B cell (primary cell): ENCODE results near the gene PARP3. TPM values are rescaled to one million over a fixed set of nuclear protein-coding genes. Genes with fewer than 3 reads are reported as not detected.

ENCODE experiments used
- ATAC-seq: fragments of 200-7000 bp; cut with Tn5 transposase; one replicate; pipeline ENCODE4 v1.10.0; 2021; ENCODE audit warnings: low read depth, mild to moderate bottlenecking, moderate number of reproducible peaks, moderate library complexity
- CTCF ChIA-PET: fragments of 350-600 bp; sonication (Branson Sonifier 250); formaldehyde crosslinking; loops from one replicate; lab custom pipeline; 2021; ENCODE audit warnings: antibody characterized with exemption, inconsistent platforms; lab: Charles Lee
- POLR2A ChIA-PET: fragments of 350-600 bp; sonication (Branson Sonifier 250); formaldehyde crosslinking; loops from one replicate; lab custom pipeline; 2021; ENCODE audit warnings: antibody characterized with exemption; lab: Charles Lee
- DNase-seq: peaks from one replicate; pipeline ENCODE4 v3.0.0; 2013
- H2AFZ ChIP-seq: 2 replicates; pipeline ENCODE4 v1.6.1; 2012; ENCODE audit warnings: mild to moderate bottlenecking, low read depth, low read length; ENCODE audit not compliant: insufficient read depth, poor library complexity, severe bottlenecking
- H3K27ac ChIP-seq, 2 donors: 1 replicate in 1 of 2; 2 replicates in 1 of 2; pipeline ENCODE4 v1.5.1; 2012 to 2013; ENCODE audit warnings: low read length in 2 of 2, mild to moderate bottlenecking in 2 of 2, moderate library complexity in 1 of 2
- H3K27me3 ChIP-seq, 4 experiments: fragments of 200-600 bp in 1 of 4; sonication (generic) in 1 of 4; replicated peaks in 1 of 4; 1 replicate in 2 of 4; 2 replicates in 2 of 4; pipeline versions ENCODE4 v1.6.1 to v1.7.0; 2013 to 2016; ENCODE audit warnings: low read length in 3 of 4, mild to moderate bottlenecking in 2 of 4, mixed read lengths in 1 of 4, moderate library complexity in 1 of 4; ENCODE audit not compliant: insufficient read depth in 4 of 4, control insufficient read depth in 3 of 4; ENCODE audit errors: control extremely low read depth in 1 of 4
- H3K36me3 ChIP-seq, 2 experiments: replicated peaks in 1 of 2; 1 replicate in 1 of 2; 2 replicates in 1 of 2; pipeline versions ENCODE4 v1.6.1 to v1.7.1; 2013; ENCODE audit warnings: low read length in 1 of 2; ENCODE audit not compliant: insufficient read depth in 2 of 2, control insufficient read depth in 1 of 2; ENCODE audit errors: control extremely low read depth in 1 of 2, extremely low read depth in 1 of 2
- H3K4me1 ChIP-seq, 2 donors: fragments of 200-600 bp in 1 of 2; sonication (generic) in 1 of 2; 1 replicate in 1 of 2; 2 replicates in 1 of 2; pipeline versions ENCODE4 v1.5.1 to v1.6.1; 2013 to 2017; ENCODE audit warnings: low read length in 2 of 2; ENCODE audit not compliant: control insufficient read depth in 2 of 2, insufficient read depth in 2 of 2
- H3K4me2 ChIP-seq: replicated peaks from 2 replicates; pipeline ENCODE3; 2012; ENCODE audit warnings: mild to moderate bottlenecking, low read depth, low read length; ENCODE audit not compliant: poor library complexity, severe bottlenecking
- H3K4me3 ChIP-seq, 5 experiments: fragments of 200-600 bp in 1 of 5; sonication (generic) in 1 of 5; 1 replicate in 3 of 5; 2 replicates in 2 of 5; pipeline versions ENCODE4 v1.5.1 to v1.7.0; 2011 to 2016; ENCODE audit warnings: low read length in 4 of 5, mild to moderate bottlenecking in 4 of 5, low read depth in 2 of 5, control low read depth in 1 of 5, moderate library complexity in 1 of 5; ENCODE audit not compliant: insufficient read depth in 1 of 5; ENCODE audit errors: control extremely low read depth in 1 of 5, extremely low read depth in 1 of 5
- H3K79me2 ChIP-seq: fragments of 200-600 bp; sonication (generic); one replicate; pipeline ENCODE4 v1.6.0; 2016; ENCODE audit warnings: low read length; ENCODE audit not compliant: control insufficient read depth, insufficient read depth
- H3K9ac ChIP-seq: fragments of 200-600 bp; sonication (generic); 2 replicates; pipeline ENCODE4 v1.6.1; 2017; ENCODE audit warnings: mild to moderate bottlenecking, low read length, moderate library complexity
- H3K9me3 ChIP-seq, 3 donors: one replicate each; pipeline versions ENCODE4 v1.6.1 to v1.7.1; 2013; ENCODE audit warnings: low read length in 2 of 3; ENCODE audit not compliant: control insufficient read depth in 2 of 3, insufficient read depth in 1 of 3; ENCODE audit errors: control extremely low read depth in 1 of 3
- H4K20me1 ChIP-seq: 2 replicates; pipeline ENCODE4 v1.6.0; 2012; ENCODE audit warnings: mild to moderate bottlenecking, low read length; ENCODE audit not compliant: insufficient read depth, control insufficient read depth, poor library complexity, severe bottlenecking
- H3K27ac Mint-ChIP-seq: one replicate; pipeline ENCODE4 v1.8.0; 2021; ENCODE audit warnings: mixed read lengths
- H3K27me3 Mint-ChIP-seq: one replicate; pipeline ENCODE4 v1.8.0; 2021; ENCODE audit warnings: mixed read lengths
- H3K4me1 Mint-ChIP-seq: one replicate; pipeline ENCODE4 v1.8.0; 2021; ENCODE audit warnings: mixed read lengths
- H3K4me3 Mint-ChIP-seq: one replicate; pipeline ENCODE4 v1.8.0; 2021; ENCODE audit warnings: mixed read lengths
- H3K9me3 Mint-ChIP-seq: one replicate; pipeline ENCODE4 v1.8.0; 2022; ENCODE audit warnings: mixed read lengths; ENCODE audit not compliant: insufficient read depth
- CTCF ChIP-seq: fragments of 200-600 bp; IDR thresholded peaks from one replicate; pipeline ENCODE4 v1.8.0; 2022; ENCODE audit warnings: antibody characterized with exemption, mild to moderate bottlenecking
- EZH2 ChIP-seq: IDR thresholded peaks from 2 replicates; pipeline ENCODE4 v1.6.1; 2012; ENCODE audit warnings: borderline replicate concordance, low read depth, mild to moderate bottlenecking, moderate library complexity, low read length; ENCODE audit not compliant: insufficient read depth, poor library complexity, severe bottlenecking
- WGBS: methylation state at CpG from one replicate; pipeline ENCODE4 v1.1.5; 2013; ENCODE audit warnings: missing lambda C conversion rate; ENCODE audit not compliant: insufficient coverage; 5-methylcytosine and 5-hydroxymethylcytosine counted together
- intact Hi-C: fragments of 100-400 bp; cut with micrococcal nuclease; formaldehyde crosslinking; loops from one replicate; pipeline ENCODE4 v1.10.0; 2022
- polyA plus RNA-seq: library from polyadenylated mRNA; depleted of rRNA; stranded (reverse); fragments of >200 nt; gene quantifications from 2 replicates; pipeline ENCODE4 v1.2.3, GENCODE V29; 2012
- total RNA-seq, 2 donors: library from RNA; stranded (reverse); fragments of 120-200 nt in 1 of 2; gene quantifications; 1 replicate in 1 of 2; 2 replicates in 1 of 2; pipeline versions ENCODE4 v1.2.3 to v1.2.4, GENCODE V29; 2013 to 2022

Gene PARP3
- total and polyA plus RNA-seq, 2 donors (not counting 1 experiment from before 2014, with no cell fraction given), result 17.7 to 29.7 TPM

- H3K4me3 Mint-ChIP-seq, result no peak overlapping the region
- H3K9me3 Mint-ChIP-seq, result no peaks in the 10 kb centered on the region
- CTCF ChIA-PET, result interaction anchor here (1.2 kb wide), 1 partner anchor 20 kb away, joined by 4 read pairs; the partner anchor contains the start of gene ABHD14B
- no peak overlapping the region for H3K27ac Mint-ChIP-seq
- H3K27me3 ChIP-seq, result peaks cover 0 to 27% (median 15%) of the 10 kb centered on the region in 4 experiments
- WGBS, result 86% methylated on average over 1 of the region's 3 CpGs
- H3K36me3 ChIP-seq, result no peaks in the 10 kb centered on the region
- peaks cover 7 to 10% of the 10 kb centered on the region in 2 donors for H3K4me1 ChIP-seq
- H3K79me2 ChIP-seq, result no peaks in the 10 kb centered on the region
- H4K20me1 ChIP-seq, result no peaks in the 10 kb centered on the region
- no peak overlapping the region for H3K4me3 ChIP-seq
- POLR2A ChIA-PET, result interaction anchor here (0.5 kb wide), 1 partner anchor 29 kb away, joined by 6 read pairs; no protein-coding TSS in a partner anchor
- H3K4me1 Mint-ChIP-seq, result peaks cover 5% of the 10 kb centered on the region
- peaks cover 17% of the 10 kb centered on the region for H3K27me3 Mint-ChIP-seq
- H3K27ac ChIP-seq, result no peak overlapping the region
- no peak overlapping the region for H3K9ac ChIP-seq
- DNase-seq (no peak), ATAC-seq (no peak)
- intact Hi-C loops, result no loop called here
- peaks cover 0 to 6% (median 0%) of the 10 kb centered on the region in 3 donors for H3K9me3 ChIP-seq
- no peak overlapping the region for H3K4me2 ChIP-seq
- H2AFZ ChIP-seq, result no peak overlapping the region
- TF ChIP-seq CTCF, result no peak
- no peak for TF ChIP-seq EZH2
Measured at GRCh38 chr3:51953445-51953844, 11.3 kb downstream of the PARP3 start.

GRCh38 chr3:51954105-51954504 lies 11.9 kb downstream of the PARP3 start:
- H3K79me2 ChIP-seq, result no peaks in the 10 kb centered on the region
- H3K27ac Mint-ChIP-seq, result no peak overlapping the region
- no peak overlapping the region for H3K4me3 ChIP-seq
- no peak overlapping the region for H3K4me2 ChIP-seq
- no peak overlapping the region for H3K4me3 Mint-ChIP-seq
- POLR2A ChIA-PET, result no interaction called here
- TF ChIP-seq CTCF, result no peak
- TF ChIP-seq EZH2, result no peak
- ATAC-seq, result no peak
- WGBS, result 74% methylated on average over 5 of the region's 6 CpGs
- peaks cover 5% of the 10 kb centered on the region for H3K4me1 Mint-ChIP-seq
- no peaks in the 10 kb centered on the region for H4K20me1 ChIP-seq
- intact Hi-C loops, result no loop called here
- no peak overlapping the region for H3K27ac ChIP-seq
- no peaks in the 10 kb centered on the region for H3K36me3 ChIP-seq
- CTCF ChIA-PET, result interaction anchor here (1.2 kb wide), 1 partner anchor 20 kb away, joined by 4 read pairs; the partner anchor contains the start of gene ABHD14B
- H3K9ac ChIP-seq, result no peak overlapping the region
- H3K27me3 ChIP-seq, result peaks cover 0 to 27% (median 15%) of the 10 kb centered on the region in 4 experiments
- peaks cover 0 to 6% (median 0%) of the 10 kb centered on the region in 3 donors for H3K9me3 ChIP-seq
- peaks cover 7 to 10% of the 10 kb centered on the region in 2 donors for H3K4me1 ChIP-seq
- H2AFZ ChIP-seq, result no peak overlapping the region
- H3K9me3 Mint-ChIP-seq, result no peaks in the 10 kb centered on the region
- peaks cover 17% of the 10 kb centered on the region for H3K27me3 Mint-ChIP-seq
- DNase-seq, result no peak
